ENCODE measurements around the gene MDN1.

Gene MDN1

DNA sequence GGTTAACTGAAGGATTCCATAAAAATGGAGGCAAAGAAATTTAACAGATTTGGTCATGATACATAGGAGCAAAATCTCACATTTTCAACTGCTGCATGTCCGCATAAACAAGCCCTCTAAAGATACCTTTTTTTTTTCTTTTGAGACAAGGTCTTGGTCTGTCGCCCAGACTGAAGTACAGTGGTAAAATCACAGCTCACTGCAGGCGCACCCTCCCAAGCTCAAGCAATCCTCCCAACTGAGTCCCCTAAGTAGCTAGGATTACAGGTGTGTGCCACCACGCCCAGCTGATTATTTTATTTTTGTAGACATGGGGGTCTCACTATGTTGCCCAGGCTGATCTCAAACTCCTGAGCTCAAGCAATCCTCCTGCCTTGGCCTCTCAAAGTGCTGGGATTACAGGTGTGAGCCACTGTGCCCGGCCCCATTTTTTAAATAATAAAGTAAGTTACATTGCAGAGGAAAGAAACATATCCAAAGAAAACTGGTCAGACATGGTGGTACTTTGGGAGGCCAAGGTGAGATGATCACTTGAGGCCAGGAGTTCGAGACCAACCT lies 13.7 kb downstream of the MDN1 start:
- TF ChIP-seq, protein P1, sequence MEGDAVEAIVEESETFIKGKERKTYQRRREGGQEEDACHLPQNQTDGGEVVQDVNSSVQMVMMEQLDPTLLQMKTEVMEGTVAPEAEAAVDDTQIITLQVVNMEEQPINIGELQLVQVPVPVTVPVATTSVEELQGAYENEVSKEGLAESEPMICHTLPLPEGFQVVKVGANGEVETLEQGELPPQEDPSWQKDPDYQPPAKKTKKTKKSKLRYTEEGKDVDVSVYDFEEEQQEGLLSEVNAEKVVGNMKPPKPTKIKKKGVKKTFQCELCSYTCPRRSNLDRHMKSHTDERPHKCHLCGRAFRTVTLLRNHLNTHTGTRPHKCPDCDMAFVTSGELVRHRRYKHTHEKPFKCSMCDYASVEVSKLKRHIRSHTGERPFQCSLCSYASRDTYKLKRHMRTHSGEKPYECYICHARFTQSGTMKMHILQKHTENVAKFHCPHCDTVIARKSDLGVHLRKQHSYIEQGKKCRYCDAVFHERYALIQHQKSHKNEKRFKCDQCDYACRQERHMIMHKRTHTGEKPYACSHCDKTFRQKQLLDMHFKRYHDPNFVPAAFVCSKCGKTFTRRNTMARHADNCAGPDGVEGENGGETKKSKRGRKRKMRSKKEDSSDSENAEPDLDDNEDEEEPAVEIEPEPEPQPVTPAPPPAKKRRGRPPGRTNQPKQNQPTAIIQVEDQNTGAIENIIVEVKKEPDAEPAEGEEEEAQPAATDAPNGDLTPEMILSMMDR (conservative IDR thresholded peaks at IDR 0.05; ENCODE audit: low read length): no peak
- DNase-seq (ENCODE audit: low read depth): no peak
- H3K4me3 ChIP-seq (ENCODE audit: low read length): no peak overlapping the region

GRCh38 chr6:89803271-89803670 lies 16.3 kb downstream of the MDN1 start:
- DNase-seq (ENCODE audit: low read depth): no peak
- H3K4me3 ChIP-seq (ENCODE audit: low read length): no peak overlapping the region
- TF ChIP-seq, protein P1 (conservative IDR thresholded peaks at IDR 0.05; ENCODE audit: low read length): no peak

DNA sequence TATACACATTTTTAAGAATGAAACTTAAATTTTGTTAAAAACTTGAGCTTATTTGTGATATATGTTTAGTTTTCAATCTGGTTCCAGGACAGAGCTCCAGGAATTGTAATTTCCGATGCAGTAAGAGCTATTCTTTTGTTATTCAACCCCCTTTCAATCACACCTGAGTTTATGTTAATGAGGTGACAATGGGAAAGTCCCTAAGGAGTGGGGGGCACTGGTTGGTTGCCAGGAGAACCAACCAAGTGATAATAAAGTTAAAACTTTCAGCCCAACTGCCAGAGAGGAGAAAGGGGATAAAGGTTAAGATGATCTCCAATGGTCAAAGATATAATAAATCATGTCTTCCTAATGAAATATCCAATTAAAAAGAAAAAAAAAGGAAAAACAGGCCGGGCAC lies 19.8 kb downstream of the MDN1 start:
- H3K4me3 ChIP-seq (ENCODE audit: low read length): no peak overlapping the region
- DNase-seq (ENCODE audit: low read depth): no peak
- TF ChIP-seq, protein P1 (conservative IDR thresholded peaks at IDR 0.05; ENCODE audit: low read length): no peak

GRCh38 chr6:89799096-89799495 lies 20.5 kb downstream of the MDN1 start:
- H3K4me3 ChIP-seq (ENCODE audit: low read length): no peak overlapping the region
- TF ChIP-seq, protein P1 (conservative IDR thresholded peaks at IDR 0.05; ENCODE audit: low read length): no peak
- DNase-seq (ENCODE audit: low read depth): no peak

DNA sequence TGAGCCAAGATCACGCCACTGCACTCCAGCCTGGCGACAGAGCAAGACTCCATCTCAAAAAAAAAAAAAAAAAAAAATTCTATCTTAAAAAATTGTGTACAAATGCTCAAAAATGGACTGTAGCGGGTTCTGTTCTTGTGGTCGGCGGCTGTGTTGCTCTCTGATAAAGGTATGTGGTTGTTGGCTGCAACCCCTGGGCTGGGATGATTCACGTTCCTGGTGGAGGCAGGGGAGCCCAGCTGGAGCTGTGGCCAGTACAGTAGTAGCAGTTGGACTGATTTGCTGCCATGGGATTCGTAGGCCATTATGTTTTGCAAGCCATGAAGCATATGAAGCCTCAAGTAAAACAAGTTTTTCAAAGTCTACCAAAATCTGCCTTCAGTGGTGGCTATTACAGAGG lies 22.3 kb downstream of the MDN1 start:
- DNase-seq (ENCODE audit: low read depth): peak; percentile 27
- TF ChIP-seq, protein P1 (conservative IDR thresholded peaks at IDR 0.05; ENCODE audit: low read length): no peak
- H3K4me3 ChIP-seq (ENCODE audit: low read length): no peak overlapping the region

DNA sequence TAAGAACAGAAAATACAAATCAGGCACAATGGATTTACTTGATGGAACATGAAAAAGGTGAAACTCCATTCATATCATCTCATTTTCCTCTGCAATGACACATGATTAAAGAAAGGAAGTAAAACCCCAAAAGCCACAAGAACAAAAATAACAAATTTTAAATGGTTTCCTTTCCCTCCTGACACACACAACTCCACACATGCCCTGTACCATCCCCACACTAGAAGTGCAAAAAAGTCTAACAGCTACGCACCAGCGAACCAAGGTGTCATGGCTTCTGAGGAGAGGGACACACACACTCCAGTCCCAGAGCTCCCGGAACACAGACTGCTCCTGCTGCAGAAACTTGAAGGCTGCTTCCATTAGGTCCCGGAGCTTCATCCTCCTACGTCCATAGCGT lies 25.3 kb downstream of the MDN1 start:
- DNase-seq (ENCODE audit: low read depth): no peak
- TF ChIP-seq, protein P1 (conservative IDR thresholded peaks at IDR 0.05; ENCODE audit: low read length): no peak

DNA sequence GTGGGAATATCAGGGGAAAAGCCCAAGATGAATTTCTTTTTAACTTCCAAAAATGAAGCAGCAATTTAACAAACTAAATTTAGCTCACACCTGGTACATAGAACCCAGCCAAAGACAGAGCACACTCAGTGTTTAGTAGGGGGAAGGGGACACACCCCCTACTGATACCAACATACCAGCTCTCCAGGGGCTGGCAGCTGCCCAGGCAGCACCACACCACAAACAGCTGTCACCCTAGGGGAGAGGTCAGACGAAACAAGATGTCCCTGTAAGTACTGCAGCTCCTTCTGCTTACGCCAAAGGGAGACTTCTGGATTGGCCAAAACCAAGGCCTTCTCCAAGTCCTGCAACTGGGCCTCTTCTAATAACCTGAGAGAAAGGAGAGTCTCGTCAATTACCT lies 26.0 kb downstream of the MDN1 start:
- no peak for DNase-seq (ENCODE audit: low read depth)
- TF ChIP-seq, protein P1 (conservative IDR thresholded peaks at IDR 0.05; ENCODE audit: low read length): no peak
- H3K4me3 ChIP-seq (ENCODE audit: low read length): no peak overlapping the region

More for the DNA sequence above, 25.3 kb downstream of the MDN1 start:
- no peak overlapping the region for H3K4me3 ChIP-seq (ENCODE audit: low read length)
